Measurements from ENCODE around the gene GFRA3.
"Not testable (repeated sequence)": the region's sequence is repeated elsewhere in the genome, so short reads cannot be mapped to it uniquely, and the experiment has no call there.

Gene GFRA3

GRCh38 chr5:138274189-138274853 lies at the start of gene GFRA3:
TSS of gene GFRA3 (minus strand) at chr5:138274621. CDS start at chr5:138274424, 197 bp downstream.
- no peak for DNase-seq

- not testable (repeated sequence) for DNase-seq
Measured at GRCh38 chr5:138318211-138318610, 43.8 kb upstream of the GFRA3 start.

- DNase-seq, result no peak
Measured at GRCh38 chr5:138316355-138316754, 41.9 kb upstream of the GFRA3 start.

GRCh38 chr5:138315751-138316278 lies 41.4 kb upstream of the GFRA3 start:
- no peak for DNase-seq

- no peak for DNase-seq
Measured at GRCh38 chr5:138305797-138306196, 31.4 kb upstream of the GFRA3 start.

GRCh38 chr5:138303372-138303771 lies 29.0 kb upstream of the GFRA3 start:
- no peak for DNase-seq

GRCh38 chr5:138289296-138289695 lies 14.9 kb upstream of the GFRA3 start:
- no peak for DNase-seq

- DNase-seq, result no peak
Measured at GRCh38 chr5:138287246-138287645, 12.8 kb upstream of the GFRA3 start.

GRCh38 chr5:138282920-138283742 lies 8.7 kb upstream of the GFRA3 start:
- DNase-seq, result peak; percentile 51

GRCh38 chr5:138280915-138281314 lies 6.5 kb upstream of the GFRA3 start:
- no peak for DNase-seq

- no peak for DNase-seq
Measured at GRCh38 chr5:138276402-138277054, 2.1 kb upstream of the GFRA3 start.

- no peak for DNase-seq
Measured at GRCh38 chr5:138275895-138276294, 1.5 kb upstream of the GFRA3 start.

GRCh38 chr5:138275379-138275782 lies 960 bp upstream of the GFRA3 start:
- no peak for DNase-seq

- no peak for DNase-seq
Measured at GRCh38 chr5:138273834-138274188, 610 bp downstream of the GFRA3 start.

GRCh38 chr5:138272681-138273080 lies 1.7 kb downstream of the GFRA3 start:
- no peak for DNase-seq

GRCh38 chr5:138271281-138271680 lies 3.1 kb downstream of the GFRA3 start:
- DNase-seq, result no peak

- no peak for DNase-seq
Measured at GRCh38 chr5:138264183-138264582, 10.2 kb downstream of the GFRA3 start.

GRCh38 chr5:138263581-138263980 lies 10.8 kb downstream of the GFRA3 start:
- DNase-seq, result no peak

GRCh38 chr5:138258704-138259292 lies 15.6 kb downstream of the GFRA3 start:
- no peak for DNase-seq

- DNase-seq, result no peak
Measured at GRCh38 chr5:138257583-138257982, 16.8 kb downstream of the GFRA3 start.

- no peak for DNase-seq
Measured at GRCh38 chr5:138252944-138253343, 21.5 kb downstream of the GFRA3 start.

GRCh38 chr5:138247800-138248199 lies 26.6 kb downstream of the GFRA3 start:
- not testable (repeated sequence) for DNase-seq

GRCh38 chr5:138246822-138247221 lies 27.6 kb downstream of the GFRA3 start:
- DNase-seq, result no peak
